Stimulated activated naive CD4-positive, alpha-beta T cell (primary cell): ENCODE measurements around the gene KIF3B.
"Not testable (repeated sequence)": the region's sequence is repeated elsewhere in the genome, so short reads cannot be mapped to it uniquely, and the experiment has no call there.

Experiments used
- DNase-seq, 6 experiments: peaks; one replicate each; lab custom pipeline; 2025; lab: John Stamatoyannopoulos, UW

The KIF3B gene

DNA sequence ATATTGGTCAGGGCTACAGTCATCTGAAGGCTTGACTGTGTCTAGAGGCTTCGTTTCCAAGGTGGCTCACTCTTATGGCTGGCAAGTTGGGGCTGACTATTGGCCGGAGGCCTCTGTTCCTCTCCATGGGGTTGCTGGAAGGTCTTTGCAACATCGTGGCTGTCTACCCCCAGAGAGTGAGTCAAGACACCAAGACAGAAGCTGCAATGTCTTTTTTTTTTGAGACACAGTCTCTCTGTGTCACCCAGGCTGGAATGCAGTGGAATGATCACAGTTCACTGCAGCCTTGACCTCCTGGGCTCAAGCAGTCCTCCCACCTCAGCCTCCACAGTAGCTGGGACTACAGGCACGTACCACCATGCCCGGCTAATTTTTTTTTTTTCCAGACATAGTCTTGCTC is 29.4 kb upstream of the KIF3B start:
- no peak for DNase-seq

DNA sequence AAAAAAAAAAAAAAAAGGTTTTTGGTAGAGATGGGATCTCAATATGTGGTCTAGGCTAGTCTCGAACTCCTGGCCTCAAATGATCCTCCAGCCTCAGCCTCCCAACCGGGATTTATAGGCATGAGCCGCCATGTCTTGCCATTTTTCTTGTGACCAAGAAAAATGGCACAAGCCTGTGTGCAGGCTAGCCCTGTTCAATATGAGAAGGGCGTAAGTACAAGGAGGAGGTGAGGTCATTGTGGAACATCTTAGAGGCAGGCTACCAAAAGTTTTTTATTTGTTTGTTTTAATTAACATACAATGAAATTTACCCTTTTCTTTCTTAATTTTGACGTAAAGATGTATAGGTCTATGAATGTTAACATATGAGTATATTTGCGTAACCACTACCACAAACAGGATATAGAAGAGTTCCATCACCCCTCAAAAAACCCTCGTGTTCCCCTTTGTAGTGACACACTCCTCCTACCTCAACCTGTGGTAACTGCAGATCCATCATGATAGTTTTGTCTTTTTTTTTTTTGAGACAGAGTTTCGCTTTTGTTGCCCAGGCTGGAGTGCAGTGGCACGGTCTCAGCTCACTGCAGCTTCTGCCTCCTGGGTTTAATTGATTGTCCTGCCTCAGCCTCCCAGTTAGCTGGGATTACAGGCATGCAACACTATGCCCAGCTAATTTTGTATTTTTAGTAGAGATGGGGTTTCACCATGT is 28.3 kb upstream of the KIF3B start:
- peak in 5 of 6 experiments; percentile 6 to 79 (median 77) for DNase-seq

DNA sequence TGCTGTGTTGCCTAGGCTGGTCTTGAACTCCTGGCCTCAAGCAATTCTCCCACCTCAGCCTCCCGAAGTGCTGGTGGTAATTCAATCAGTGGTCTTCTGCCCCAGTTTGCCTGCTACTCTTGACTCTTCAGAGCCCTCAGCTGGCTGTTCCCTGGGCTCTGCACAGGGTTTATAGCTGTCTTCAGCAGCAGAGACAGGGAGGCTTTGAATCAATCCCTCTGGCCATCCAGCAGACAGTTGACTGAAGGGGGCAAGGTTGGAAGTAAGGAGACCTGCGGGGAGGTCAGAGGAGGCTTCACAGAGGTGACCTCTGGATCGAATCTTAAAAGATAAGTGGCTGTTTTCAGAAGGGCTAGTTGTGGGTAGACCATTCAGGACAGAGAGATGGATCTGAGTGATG is 26.0 kb upstream of the KIF3B start:
- DNase-seq = no peak

DNA sequence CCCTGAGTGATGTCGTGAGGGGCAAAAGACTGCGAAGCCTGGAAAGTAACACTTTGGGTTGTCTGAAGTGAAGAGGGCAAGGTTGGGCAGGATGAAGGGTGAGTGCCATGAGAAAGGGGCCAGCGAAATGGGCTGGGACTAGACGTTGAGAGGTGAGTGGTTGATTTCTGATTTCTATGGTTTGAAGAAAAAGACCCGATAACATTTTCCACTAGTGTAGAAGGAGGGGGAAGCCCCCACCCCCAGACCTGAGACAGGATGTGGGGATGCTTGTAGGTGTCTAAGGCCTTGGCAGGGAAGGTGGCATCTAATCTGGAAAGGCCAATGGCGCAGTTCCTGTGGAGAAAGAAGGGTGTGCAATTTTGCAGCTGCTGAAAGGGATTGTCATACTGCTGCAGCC is 25.3 kb upstream of the KIF3B start:
- peak in 4 of 6 experiments; percentile 8 to 20 (median 8) for DNase-seq

DNA sequence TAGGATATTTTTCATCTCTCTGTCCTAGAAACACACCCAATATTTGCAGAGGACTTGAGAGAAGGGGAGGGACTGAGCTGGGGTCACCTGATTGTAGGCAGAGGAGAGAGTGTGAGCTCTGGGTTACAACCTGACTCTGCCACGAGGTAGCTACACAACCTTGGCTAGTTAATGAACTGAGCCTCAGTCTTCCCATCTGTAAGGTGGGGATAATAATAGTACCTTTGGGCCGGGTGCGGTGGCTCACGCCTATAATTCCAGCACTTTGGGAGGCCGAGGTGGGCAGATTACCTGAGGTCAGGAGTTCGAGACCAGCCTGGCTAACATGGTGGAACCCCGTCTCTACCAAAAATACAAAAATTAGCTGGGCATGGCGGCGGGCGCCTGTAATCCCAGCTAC is 16.5 kb upstream of the KIF3B start:
- not testable (repeated sequence) for DNase-seq

DNA sequence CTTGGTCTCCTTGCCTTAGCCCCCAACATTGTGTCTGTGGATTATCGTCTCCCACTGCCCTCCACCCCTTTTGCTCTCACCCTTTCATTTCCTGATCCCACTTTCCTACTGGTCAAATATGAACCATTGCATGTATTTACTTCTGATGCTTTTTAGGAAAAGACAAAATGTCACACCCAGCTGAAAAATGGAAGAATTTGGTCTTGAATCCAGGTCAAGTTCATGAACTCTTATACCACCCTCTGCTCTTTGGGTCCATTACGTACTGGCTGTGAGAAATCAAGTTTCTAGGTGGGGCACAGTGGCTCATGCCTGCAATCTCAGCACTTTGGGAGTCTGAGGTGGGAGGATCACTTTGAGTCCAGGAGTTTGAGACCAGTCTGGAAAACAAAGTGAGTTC is 15.8 kb upstream of the KIF3B start:
- DNase-seq = no peak

DNA sequence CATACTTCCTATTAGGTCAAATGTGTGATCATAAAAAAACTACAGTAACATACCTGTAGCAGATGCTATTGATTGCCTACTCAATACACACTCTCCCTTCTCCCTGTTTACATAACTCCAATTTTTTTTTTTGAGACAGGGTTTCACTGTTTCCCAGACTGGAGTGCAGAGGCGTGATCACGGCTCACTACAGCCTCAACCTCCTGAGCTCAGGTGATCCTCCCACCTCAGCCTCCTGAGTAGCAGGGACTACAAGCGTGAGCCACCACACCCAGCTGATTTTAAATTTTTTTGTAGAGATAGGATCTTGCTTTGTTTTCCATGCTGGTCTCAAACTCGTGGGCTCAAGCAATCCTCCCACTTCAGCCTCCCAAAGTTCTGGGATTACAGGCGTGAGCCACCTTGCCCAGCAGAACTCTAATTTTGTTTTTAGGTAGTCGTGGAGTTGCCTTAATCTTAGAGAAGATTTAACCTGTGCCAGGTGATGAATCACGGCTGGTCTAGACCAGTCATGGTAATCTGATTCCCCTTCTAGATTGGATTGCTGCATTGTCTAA is 14.0 kb upstream of the KIF3B start:
- DNase-seq = no peak

DNA sequence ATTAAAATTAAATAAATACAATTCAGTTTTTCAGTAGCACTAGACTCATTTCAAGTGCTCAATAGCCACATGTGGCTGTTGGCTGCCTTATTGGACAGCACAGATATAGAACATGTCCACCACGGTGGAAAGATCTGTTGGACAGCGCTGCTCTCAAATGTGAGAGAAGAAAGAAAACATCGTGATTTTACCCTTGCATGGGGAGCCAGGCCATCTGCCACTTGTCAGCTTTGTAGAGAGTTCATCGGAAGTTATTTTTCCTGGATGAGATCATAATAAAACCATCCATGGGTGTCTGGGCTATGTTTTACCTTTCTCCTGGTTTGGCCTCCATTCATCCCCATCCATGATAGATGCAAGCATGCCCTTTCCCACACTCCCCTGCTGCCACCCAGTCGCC is 5.8 kb upstream of the KIF3B start:
- DNase-seq = no peak

DNA sequence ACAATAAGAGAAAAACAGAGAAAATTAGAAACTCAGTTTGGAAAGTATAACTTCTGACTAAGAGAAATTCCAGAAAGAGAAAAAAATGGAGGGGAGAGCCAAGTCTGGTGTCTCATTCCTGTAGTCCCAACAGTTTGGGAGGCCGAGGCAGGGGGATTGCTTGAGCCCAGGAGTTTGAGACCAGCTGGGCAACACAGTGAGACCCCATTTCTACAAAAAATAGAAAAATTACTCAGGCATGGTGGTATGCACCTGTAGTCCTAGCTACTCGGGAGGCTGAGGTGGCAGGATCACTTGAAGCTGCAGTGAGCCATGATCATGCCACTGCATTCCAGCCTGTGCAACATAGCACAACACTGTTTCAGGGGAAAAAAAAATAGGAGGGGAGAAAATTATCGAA is 3.1 kb upstream of the KIF3B start:
- no peak for DNase-seq

DNA sequence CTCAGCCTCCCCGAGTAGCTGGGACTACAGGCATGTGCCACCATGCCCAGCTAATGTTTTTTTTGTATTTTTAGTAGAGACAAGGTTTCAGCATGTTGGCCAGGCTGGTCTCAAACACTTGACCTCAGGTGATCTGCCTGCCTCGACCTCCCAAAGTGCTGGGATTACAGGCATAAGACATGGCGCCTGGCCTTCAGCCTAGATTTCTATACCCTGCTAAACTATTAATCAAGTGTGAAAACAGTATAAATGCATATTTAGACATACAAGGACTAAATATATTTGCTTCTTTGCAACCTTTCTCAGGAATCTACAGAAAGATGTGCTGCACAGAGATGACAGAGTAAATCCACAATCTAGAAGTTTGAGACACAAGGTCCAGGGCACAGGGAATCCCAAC is 2.3 kb upstream of the KIF3B start:
- DNase-seq = not testable (repeated sequence)

DNA sequence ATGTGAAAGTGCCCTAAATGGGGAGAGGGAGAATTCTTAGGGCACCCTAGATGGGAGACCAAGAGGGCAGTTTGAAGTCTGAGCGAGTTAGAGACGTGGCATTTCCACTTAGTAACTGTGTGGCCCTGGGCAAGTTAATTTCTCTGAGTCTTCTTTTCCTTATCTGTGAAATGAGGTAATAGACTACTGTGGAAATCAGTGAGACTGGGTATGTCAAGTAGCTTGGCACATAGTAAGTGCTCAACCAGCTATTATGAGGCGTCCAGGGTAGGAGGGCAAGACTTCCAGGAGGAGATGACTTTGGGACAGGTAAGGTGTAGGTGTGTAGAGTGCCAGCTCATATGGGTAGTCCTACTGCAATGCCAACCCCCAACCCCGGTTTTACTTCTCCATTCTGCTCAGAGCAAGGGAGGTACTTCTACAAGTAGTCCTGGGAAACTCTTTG is 770 bp downstream of the KIF3B start:
- DNase-seq = peak in 1 of 6 experiments; percentile 13

DNA sequence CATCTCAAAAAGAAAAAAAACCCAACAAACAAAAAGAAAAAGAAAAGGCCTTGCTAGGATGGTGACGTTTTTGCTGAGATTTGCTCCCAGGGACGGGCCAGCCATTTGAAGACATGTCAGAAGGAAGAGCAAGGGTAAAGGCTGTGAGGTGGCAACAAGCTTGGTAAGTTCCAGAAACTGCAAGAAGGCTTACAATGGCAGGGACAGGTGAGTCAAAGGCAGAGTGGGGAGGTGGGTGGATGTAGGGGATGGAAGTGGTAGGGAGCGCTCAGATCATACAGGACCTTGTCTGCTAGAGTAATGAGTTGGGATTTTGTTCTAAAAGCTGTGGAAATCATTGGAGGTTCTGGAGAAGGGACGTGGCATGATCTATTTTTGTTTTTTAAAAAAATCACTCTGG is 4.3 kb downstream of the KIF3B start:
- DNase-seq = no peak

DNA sequence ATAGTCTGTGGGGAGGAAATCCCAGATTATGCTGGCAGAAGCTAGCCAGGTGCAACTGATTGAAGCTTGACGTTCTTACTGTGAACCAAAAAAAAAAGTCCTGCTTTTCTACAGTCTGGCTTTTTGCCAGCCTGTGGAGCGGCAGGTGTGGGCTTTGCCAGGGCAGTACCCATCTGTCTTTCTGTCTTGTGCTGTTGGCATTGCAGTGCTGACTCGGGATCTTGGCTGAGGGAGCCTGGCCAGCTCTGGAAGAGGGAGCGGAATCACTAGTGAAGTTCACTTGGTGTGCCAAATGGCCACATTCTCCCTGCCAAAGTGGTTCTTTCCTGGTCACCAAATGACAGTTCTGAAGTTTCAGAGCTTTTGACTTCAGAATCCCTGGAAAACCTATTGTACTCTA is 5.0 kb downstream of the KIF3B start:
- no peak for DNase-seq

DNA sequence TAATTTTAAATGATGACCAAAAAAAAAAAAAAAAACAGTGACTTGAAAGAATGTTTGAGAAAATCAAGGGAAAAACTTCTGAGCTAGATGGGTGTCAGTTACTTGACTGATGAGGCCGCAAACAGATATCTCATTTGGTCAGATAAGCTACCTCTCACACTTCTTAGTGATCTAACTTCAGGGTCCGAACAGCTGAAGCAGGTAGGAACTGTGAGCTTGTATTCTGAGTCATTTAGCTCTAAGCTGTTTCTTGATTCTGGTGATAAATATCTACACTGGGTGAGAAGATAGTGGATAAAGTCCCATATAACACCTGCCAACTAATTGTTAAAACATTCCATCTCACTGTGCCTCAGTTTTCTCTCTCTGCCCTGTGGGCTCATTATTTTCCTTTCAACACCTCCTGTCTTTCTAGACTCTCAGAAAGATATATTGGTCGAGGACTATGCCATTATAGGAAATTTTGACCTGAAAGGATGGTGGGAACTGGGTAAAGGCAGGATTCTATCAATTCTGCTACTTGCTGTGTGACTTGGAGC is 7.7 kb downstream of the KIF3B start:
- DNase-seq = no peak

DNA sequence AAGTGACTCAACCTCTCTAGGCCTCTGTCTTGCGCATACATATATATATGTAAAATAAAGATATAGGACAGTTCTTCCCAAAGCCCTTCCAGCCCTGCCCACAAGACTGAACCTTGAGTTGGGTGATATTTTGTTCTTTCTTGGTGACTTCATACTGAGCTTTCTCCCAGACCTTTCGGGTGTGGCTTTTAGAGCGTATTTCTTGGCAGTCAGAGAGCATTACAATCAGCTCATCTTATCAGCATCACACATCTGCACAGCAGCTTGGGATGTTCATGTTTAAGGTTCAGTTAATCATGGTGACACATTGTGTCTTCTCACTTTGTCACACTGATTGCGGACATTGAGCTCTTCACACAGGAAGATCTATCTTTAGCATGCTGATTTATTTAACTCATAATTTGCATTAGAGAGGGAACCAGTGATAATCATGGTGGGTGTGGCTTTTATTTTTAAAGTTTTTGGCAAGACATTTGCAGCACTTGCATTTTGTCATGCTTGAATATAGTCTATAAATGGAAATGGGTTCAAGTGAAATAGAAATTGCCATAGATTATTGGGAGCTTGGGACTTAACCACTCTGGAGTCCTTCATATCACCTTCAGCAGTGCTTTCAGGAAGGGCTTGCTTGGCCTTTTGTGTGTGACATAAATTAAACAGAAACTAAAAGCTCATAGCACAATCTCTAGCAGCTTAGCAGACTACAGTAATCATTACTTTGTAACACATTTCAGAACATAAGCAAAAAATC is 8.3 kb downstream of the KIF3B start:
- peak in 1 of 6 experiments; percentile 4 for DNase-seq

DNA sequence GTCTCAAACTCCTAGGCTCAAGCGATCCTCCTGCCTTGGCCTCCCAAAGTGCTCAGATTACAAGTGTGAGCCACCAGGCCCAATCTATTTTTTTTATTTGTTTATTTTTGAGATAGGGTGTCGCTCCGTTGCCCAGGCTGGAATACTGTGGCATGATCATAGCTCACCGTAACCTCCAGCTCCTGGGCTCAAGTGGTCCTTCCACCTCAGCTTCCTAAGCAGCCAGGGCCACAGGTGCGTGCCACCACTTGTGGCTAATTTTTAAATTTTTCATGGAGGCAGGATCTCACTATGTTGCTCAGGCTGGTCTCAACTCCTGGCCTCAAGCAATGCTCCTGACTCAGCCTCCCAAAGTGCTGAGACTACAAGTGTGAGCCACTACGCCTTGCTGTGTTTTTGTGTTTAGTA is 9.8 kb downstream of the KIF3B start:
- no peak for DNase-seq

DNA sequence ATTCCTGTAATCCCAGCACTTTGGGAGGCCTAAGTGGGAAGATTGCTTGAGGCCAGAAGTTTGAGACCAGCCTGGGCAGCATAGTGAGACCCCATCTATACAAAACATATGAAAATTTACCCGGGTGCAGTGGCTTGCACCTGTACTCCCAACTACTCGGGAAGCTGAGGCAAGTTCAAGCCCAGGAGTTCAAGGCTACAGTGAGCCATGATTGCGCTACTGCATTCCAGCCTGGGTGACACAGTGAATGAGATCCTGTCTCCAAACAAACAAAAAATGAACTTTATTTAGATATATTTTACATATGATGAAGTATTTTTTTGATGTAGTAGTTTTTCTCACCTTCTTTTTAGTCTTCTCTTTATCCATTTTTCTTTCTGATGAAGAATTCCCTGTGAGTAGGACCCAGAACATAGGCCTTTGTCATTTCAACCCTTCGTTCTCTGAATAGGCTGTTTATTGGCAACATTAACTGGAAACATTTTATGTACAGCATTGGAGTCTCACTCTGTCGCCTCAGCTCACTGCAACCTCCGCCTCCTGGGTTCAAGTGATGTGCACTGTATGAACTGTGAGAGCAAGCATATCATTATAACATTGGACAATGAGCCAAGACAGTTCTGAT is 10.9 kb downstream of the KIF3B start:
- no peak for DNase-seq

DNA sequence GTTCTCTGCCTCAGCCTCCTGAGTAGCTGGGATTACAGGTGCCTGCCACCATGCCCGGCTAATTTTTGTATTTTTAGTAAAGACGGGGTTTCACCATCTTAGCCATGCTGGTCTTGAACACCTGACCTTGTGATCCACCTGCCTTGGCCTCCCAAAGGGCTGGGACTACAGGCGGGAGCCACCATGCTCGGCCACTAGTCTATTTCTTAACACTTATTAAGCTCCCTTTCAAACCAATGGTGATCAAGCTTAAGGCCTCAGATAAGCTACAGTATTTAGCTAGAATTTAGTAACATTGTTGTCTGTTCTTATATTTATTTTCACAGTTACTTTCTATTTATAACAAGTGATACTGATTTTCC is 11.8 kb downstream of the KIF3B start:
- DNase-seq = not testable (repeated sequence)

DNA sequence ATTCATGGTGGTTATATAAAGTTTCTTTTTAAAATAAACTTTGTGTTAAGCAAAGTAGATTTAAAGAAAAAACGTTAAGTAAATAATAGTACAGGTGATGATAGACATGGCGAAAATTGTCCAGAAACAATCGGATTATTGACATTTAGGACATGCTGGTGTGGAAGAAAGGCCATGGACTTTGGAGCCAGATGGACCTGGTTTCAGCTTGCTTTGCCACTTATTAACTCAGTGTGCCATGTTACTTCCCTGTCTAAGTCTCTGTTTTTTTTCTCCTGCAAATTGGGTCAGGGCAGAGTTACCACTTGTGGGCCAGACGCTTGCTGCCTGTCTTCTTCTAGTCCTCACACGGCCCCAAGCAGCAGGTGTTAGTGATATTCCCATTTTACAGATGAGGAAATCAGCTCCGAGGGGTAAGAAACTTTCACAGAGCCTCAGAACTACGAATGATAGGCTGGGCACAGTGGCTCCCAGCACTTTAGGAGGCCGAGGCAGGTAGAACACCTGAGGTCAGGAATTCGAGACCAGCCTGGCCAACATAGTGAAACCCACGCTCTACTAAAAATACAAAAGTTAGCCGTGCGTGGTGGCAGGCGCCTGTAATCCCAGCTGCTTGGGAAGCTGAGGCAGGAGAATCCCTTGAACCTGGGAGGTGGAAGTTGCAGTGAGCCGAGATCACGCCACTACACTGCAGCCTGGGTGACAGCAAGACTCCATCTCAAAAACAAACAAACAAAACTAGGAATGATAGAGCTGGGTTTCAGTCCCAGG is 12.4 kb downstream of the KIF3B start:
- DNase-seq = no peak

DNA sequence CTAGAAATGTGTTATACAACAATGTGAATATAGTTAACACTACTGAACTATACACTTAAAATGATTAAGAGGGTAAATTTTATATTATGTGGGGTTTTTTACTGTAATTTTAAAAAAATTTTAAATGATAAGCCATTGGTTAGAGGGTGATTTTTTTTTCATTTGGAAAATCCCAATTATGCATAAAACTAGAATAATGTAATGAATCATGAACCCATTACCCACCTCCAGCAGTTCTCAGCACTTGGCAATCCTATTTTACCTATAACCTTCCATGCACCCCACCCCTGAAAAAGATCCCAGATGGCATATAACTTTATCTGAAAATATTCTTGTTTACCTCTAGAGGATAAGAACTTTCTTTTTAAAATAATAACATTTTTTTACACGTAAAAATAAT is 13.7 kb downstream of the KIF3B start:
- DNase-seq = no peak

DNA sequence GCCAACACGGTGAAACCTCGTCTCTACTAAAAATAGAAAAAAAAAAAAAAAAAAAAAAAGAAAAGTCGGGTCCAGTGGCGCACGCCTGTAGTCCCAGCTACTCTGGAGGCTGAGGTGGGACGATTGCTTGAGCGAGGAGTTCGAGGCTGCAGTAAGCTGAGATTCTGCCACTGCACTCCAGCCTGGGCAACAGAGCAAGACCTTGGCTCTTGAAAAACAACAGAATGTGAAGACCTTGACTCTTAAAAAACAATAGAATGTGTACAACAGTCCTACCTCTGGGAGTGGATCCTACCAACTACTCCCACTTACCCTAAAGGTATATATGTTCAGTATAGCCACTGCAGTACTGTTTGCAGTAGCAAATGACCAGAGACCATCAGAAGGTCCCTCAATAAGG is 15.1 kb downstream of the KIF3B start:
- DNase-seq = no peak

DNA sequence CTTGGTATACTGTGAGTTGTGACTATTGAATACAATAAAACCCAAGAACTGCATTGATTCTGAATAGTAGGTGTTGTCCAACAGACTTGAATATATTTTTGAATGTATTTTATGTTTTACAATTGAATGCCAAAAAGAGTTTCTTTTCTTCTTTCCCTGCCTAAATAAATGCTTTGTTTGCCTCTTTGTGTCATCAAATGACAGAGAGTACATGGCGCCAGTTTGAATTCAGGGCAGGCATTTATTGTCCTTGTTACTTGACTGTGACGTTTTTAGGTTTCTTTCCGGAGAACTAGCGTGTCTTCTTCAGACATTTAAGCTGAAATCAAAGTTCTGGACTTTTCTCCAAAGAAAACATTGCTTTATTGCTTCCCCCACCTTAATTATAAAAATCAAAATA is 16.6 kb downstream of the KIF3B start:
- no peak for DNase-seq
